H1 (cell line): ENCODE measurements around the gene TACC2. TPM values are rescaled to one million over a fixed set of nuclear protein-coding genes. Genes with fewer than 3 reads are reported as not detected.

ENCODE experiments used
- CTCF ChIA-PET: fragments of 300-600 bp; sonication (Branson Sonifier 250); formaldehyde crosslinking; loops from one replicate; lab custom pipeline; 2021; ENCODE audit not compliant: partially characterized antibody; lab: Charles Lee
- POLR2A ChIA-PET: fragments of 300-600 bp; sonication (Branson Sonifier 250); formaldehyde crosslinking; loops from one replicate; lab custom pipeline; 2021; ENCODE audit warnings: inconsistent platforms; ENCODE audit not compliant: partially characterized antibody; lab: Charles Lee
- DNase-seq, 2 experiments: peaks; one replicate each; pipeline versions ENCODE4 v3.0.0 to v3.0.0-alpha.2; 2010 to 2022; ENCODE audit warnings: low spot score in 2 of 2, low read depth in 1 of 2, mixed read lengths in 1 of 2
- FAIRE-seq: peaks from 2 replicates; lab custom pipeline; 2011; peaks lifted over from hg19 to GRCh38; lab: Jason Lieb, UNC
- H2AFZ ChIP-seq: 2 replicates; pipeline ENCODE4 v1.8.1; 2012; ENCODE audit warnings: low read length, inconsistent platforms
- H2AK5ac ChIP-seq: 2 replicates; pipeline ENCODE4 v1.6.1; 2013; ENCODE audit warnings: low read depth, low read length
- H2BK120ac ChIP-seq: replicated peaks from 2 replicates; pipeline ENCODE3; 2013; ENCODE audit warnings: low read depth, low read length, inconsistent platforms
- H2BK12ac ChIP-seq: 2 replicates; pipeline ENCODE4 v1.6.1; 2013; ENCODE audit warnings: low read depth, low read length
- H2BK15ac ChIP-seq: 2 replicates; pipeline ENCODE4 v1.6.1; 2013; ENCODE audit warnings: low read length
- H2BK20ac ChIP-seq: 2 replicates; pipeline ENCODE4 v1.6.1; 2013; ENCODE audit warnings: low read length
- H2BK5ac ChIP-seq: 2 replicates; pipeline ENCODE4 v1.6.1; 2013; ENCODE audit warnings: low read depth, low read length
- H3K14ac ChIP-seq: 2 replicates; pipeline ENCODE4 v1.6.1; 2013; ENCODE audit warnings: inconsistent platforms; ENCODE audit not compliant: insufficient read length
- H3K18ac ChIP-seq: 2 replicates; pipeline ENCODE4 v1.6.1; 2013; ENCODE audit warnings: low read length; ENCODE audit errors: extremely low read depth
- H3K23ac ChIP-seq: 2 replicates; pipeline ENCODE4 v1.6.1; 2013; ENCODE audit warnings: inconsistent platforms; ENCODE audit not compliant: insufficient read length
- H3K23me2 ChIP-seq: 2 replicates; pipeline ENCODE4 v1.6.1; 2013; ENCODE audit warnings: low read depth, low read length
- H3K27ac ChIP-seq: 2 replicates; pipeline ENCODE4 v1.6.1; 2011; ENCODE audit warnings: low read depth, low read length, inconsistent platforms
- H3K27me3 ChIP-seq, 4 experiments: replicated peaks in 1 of 4; 1 replicate in 1 of 4; 2 replicates in 3 of 4; pipeline versions ENCODE4 v1.6.1 to v1.8.1; 2011 to 2013; ENCODE audit warnings: low read length in 3 of 4, mild to moderate bottlenecking in 3 of 4, inconsistent platforms in 2 of 4, mixed read lengths in 2 of 4, moderate library complexity in 1 of 4; ENCODE audit not compliant: control insufficient read depth in 3 of 4, insufficient read depth in 3 of 4; ENCODE audit errors: extremely low read depth in 1 of 4
- H3K36me3 ChIP-seq, 4 experiments: 2 replicates each; pipeline versions ENCODE4 v1.6.1 to v1.8.1; 2011 to 2013; ENCODE audit warnings: mild to moderate bottlenecking in 4 of 4, low read length in 3 of 4, moderate library complexity in 2 of 4, control low read depth in 1 of 4, inconsistent platforms in 1 of 4; ENCODE audit not compliant: insufficient read depth in 4 of 4, control insufficient read depth in 2 of 4
- H3K4ac ChIP-seq: replicated peaks from 2 replicates; pipeline ENCODE3; 2013; ENCODE audit warnings: low read length, low read depth, mixed read lengths, inconsistent platforms; ENCODE audit not compliant: insufficient read length
- H3K4me1 ChIP-seq, 4 experiments: replicated peaks in 1 of 4; 1 replicate in 1 of 4; 2 replicates in 3 of 4; pipeline versions ENCODE4 v1.6.1 to v1.8.1; 2011 to 2013; ENCODE audit warnings: low read length in 3 of 4, inconsistent platforms in 2 of 4, mixed read lengths in 1 of 4; ENCODE audit not compliant: insufficient read depth in 4 of 4, control insufficient read depth in 3 of 4
- H3K4me2 ChIP-seq, 2 experiments: 2 replicates each; pipeline versions ENCODE4 v1.6.1 to v1.8.1; 2011 to 2013; ENCODE audit warnings: low read depth in 2 of 2, low read length in 2 of 2, control low read depth in 1 of 2, inconsistent platforms in 1 of 2, mild to moderate bottlenecking in 1 of 2; ENCODE audit not compliant: insufficient read depth in 1 of 2
- H3K4me3 ChIP-seq, 4 experiments: fragments of 200-600, 300-600 bp in 1 of 4; sonication (generic), shearing (Covaris generic), sonication (Bioruptor Twin) in 1 of 4; 2 replicates each; pipeline versions ENCODE4 v1.5.1 to v1.8.1; 2011 to 2016; ENCODE audit warnings: low read length in 4 of 4, low read depth in 3 of 4, control low read depth in 2 of 4, inconsistent platforms in 2 of 4, mild to moderate bottlenecking in 2 of 4, mixed read lengths in 1 of 4, moderate library complexity in 1 of 4; ENCODE audit not compliant: insufficient read depth in 2 of 4; ENCODE audit errors: extremely low read depth in 1 of 4
- H3K56ac ChIP-seq: replicated peaks from 2 replicates; pipeline ENCODE3; 2013; ENCODE audit warnings: low read depth, mild to moderate bottlenecking, mixed read lengths, low read length, inconsistent platforms; ENCODE audit not compliant: insufficient read length
- H3K79me1 ChIP-seq: 2 replicates; pipeline ENCODE4 v1.6.1; 2013; ENCODE audit warnings: low read depth, low read length, control low read depth
- H3K79me2 ChIP-seq, 2 experiments: 2 replicates each; pipeline versions ENCODE4 v1.6.1 to v1.8.1; 2012 to 2013; ENCODE audit warnings: low read length in 2 of 2, mild to moderate bottlenecking in 2 of 2, inconsistent platforms in 1 of 2; ENCODE audit not compliant: insufficient read depth in 2 of 2, control insufficient read depth in 1 of 2
- H3K9ac ChIP-seq, 4 experiments: replicated peaks in 1 of 4; 1 replicate in 1 of 4; 2 replicates in 3 of 4; pipeline versions ENCODE4 v1.6.1 to v1.8.1; 2011 to 2013; ENCODE audit warnings: low read depth in 3 of 4, low read length in 3 of 4, control low read depth in 2 of 4, mild to moderate bottlenecking in 2 of 4, moderate library complexity in 2 of 4, inconsistent platforms in 1 of 4; ENCODE audit errors: extremely low read depth in 1 of 4
- H3K9me3 ChIP-seq, 2 experiments: 2 replicates each; pipeline versions ENCODE4 v1.6.1 to v1.8.1; 2012 to 2013; ENCODE audit warnings: mild to moderate bottlenecking in 2 of 2, moderate library complexity in 2 of 2, control low read depth in 1 of 2, inconsistent platforms in 1 of 2, low read depth in 1 of 2, low read length in 1 of 2, mixed read lengths in 1 of 2; ENCODE audit not compliant: insufficient read depth in 2 of 2
- H4K20me1 ChIP-seq, 2 experiments: replicated peaks in 1 of 2; 2 replicates each; pipeline versions ENCODE3 to v1.8.1; 2011 to 2013; ENCODE audit warnings: inconsistent platforms in 2 of 2, low read length in 2 of 2, mild to moderate bottlenecking in 1 of 2; ENCODE audit not compliant: insufficient read depth in 2 of 2, control insufficient read depth in 1 of 2
- H4K5ac ChIP-seq: 2 replicates; pipeline ENCODE4 v1.6.1; 2013; ENCODE audit warnings: low read length, low read depth, mixed read lengths, inconsistent platforms; ENCODE audit not compliant: insufficient read length
- H4K8ac ChIP-seq: 2 replicates; pipeline ENCODE4 v1.8.0; 2013; ENCODE audit warnings: mild to moderate bottlenecking, moderate library complexity, low read length, inconsistent platforms; ENCODE audit not compliant: insufficient read depth; ENCODE audit errors: extremely low read depth
- H4K91ac ChIP-seq: replicated peaks from 2 replicates; pipeline ENCODE3; 2013; ENCODE audit warnings: low read length, mixed read lengths, inconsistent platforms; ENCODE audit not compliant: insufficient read length
- BCL11A ChIP-seq, 2 experiments: IDR thresholded peaks; one replicate each; pipeline ENCODE4 v1.6.1; 2011; ENCODE audit warnings: low read depth in 2 of 2, low read length in 2 of 2, mild to moderate bottlenecking in 2 of 2
- FOSL1 ChIP-seq: IDR thresholded peaks from 2 replicates; pipeline ENCODE4 v1.6.1; 2011; ENCODE audit warnings: mild to moderate bottlenecking, low read depth, low read length, moderate library complexity; ENCODE audit not compliant: insufficient read depth
- JUN ChIP-seq: IDR thresholded peaks from 2 replicates; pipeline ENCODE4 v1.6.1; 2011; ENCODE audit warnings: low read depth, mild to moderate bottlenecking, improper control_type of control experiment, low read length
- KDM5A ChIP-seq: fragments of 200-600 bp; IDR thresholded peaks from 2 replicates; pipeline ENCODE4 v1.7.1; 2012; ENCODE audit warnings: mild to moderate bottlenecking, low read length, inconsistent platforms, mixed read lengths
- SIRT6 ChIP-seq: IDR thresholded peaks from one replicate; pipeline ENCODE4 v1.7.1; 2012; ENCODE audit warnings: low read length, inconsistent platforms
- YY1 ChIP-seq: IDR thresholded peaks from 2 replicates; pipeline ENCODE4 v1.6.1; 2011; ENCODE audit warnings: low read depth, mild to moderate bottlenecking, low read length
- WGBS, 2 experiments: shearing (Covaris generic) in 1 of 2; methylation state at CpG; one replicate each; pipeline versions ENCODE4 v1.1.6 to v1.1.7; 2013 to 2015; ENCODE audit warnings: low lambda C conversion rate in 2 of 2, mixed read lengths in 2 of 2, inconsistent platforms in 1 of 2, low coverage in 1 of 2, missing lambda C conversion rate in 1 of 2; ENCODE audit not compliant: insufficient replicate concordance in 2 of 2, insufficient coverage in 1 of 2, insufficient read length in 1 of 2; ENCODE audit errors: extremely low coverage in 1 of 2, missing lambda C conversion rate in 1 of 2; 5-methylcytosine and 5-hydroxymethylcytosine counted together
- polyA plus RNA-seq, 7 experiments: library from polyadenylated mRNA; depleted of rRNA in 3 of 7; stranded (reverse) in 5 of 7; unstranded in 2 of 7; fragments of >200 nt in 5 of 7; fragments of 200-250 nt in 2 of 7; gene quantifications; 1 replicate in 5 of 7; 2 replicates in 1 of 7; 4 replicates in 1 of 7; pipeline versions ENCODE4 v1.2.1 to v1.2.3, GENCODE V29; 2011 to 2013; ENCODE audit warnings: missing spikeins in 2 of 7, mixed read lengths in 2 of 7
- total RNA-seq: library from RNA; stranded (reverse); fragmentation: NEBNext Ultra II Directional; extraction: Animal tissue kit (Norgen Biotek cat#: 25700); gene quantifications from 2 replicates; pipeline ENCODE4 v1.2.1, GENCODE V29; 2021

TACC2 gene
- total and polyA plus RNA-seq, 2 of the 8 experiments (the other 6 are each of a cell fraction or from before 2014, with no cell fraction given): 21.2 to 46.6 TPM

DNA sequence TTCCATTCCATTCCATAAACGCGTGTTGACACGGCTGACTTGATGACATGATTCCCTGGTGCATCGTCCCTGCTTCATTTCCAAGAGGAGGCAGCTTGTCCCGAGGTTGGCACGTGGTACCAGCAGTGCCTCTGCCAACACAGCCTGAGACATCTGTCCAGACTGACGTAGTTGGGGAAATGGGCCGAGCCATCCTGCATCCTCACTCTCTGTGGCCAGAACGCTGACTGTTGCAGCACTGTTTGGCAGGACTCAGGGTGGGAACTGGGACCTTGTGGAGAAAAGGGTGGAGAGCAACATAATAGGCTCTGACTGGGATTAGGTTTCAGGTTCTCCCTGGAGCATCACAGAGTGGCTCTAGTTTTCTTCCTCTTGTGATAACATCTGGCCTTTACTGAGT, 163.6 kb downstream of the TACC2 start:
- ChIA-PET CTCF (interaction anchor here (2.3 to 8.4 kb wide), 2 partner anchors 10 kb away, joined by 10 to 65 read pairs; no protein-coding TSS in a partner anchor), POLR2A (interaction anchor here (0.8 kb wide), 1 partner anchor 10 kb away, joined by 4 read pairs; no protein-coding TSS in a partner anchor)

More for the DNA sequence above, 163.6 kb downstream of the TACC2 start:
- no peak overlapping the region for H4K91ac ChIP-seq
- H3K27me3 ChIP-seq: no peaks in the 10 kb centered on the region
- H3K14ac ChIP-seq: no peak overlapping the region
- H3K18ac ChIP-seq: no peak overlapping the region
- H3K4me2 ChIP-seq: no peak overlapping the region
- H4K20me1 ChIP-seq: peaks cover 0 to 7% of the 10 kb centered on the region in 2 experiments
- H4K5ac ChIP-seq: no peak overlapping the region
- peak overlapping the region in 1 of 4 experiments; percentile 14; a peak in 1 of 7 replicates for H3K9ac ChIP-seq
- no peak overlapping the region for H2BK12ac ChIP-seq
- WGBS, 2 experiments: 88% methylated on average over 9 of the region's 9 CpGs; no CpG with 5 or more reads in 1 of the 2 experiments
- H3K4ac ChIP-seq: no peak overlapping the region
- H3K4me3 ChIP-seq: no peak overlapping the region
- no peak overlapping the region for H2BK20ac ChIP-seq
- no peak overlapping the region for H2AK5ac ChIP-seq
- peaks cover 0 to 21% (median 6%) of the 10 kb centered on the region in 4 experiments; a peak in 6 of 7 replicates for H3K4me1 ChIP-seq
- FAIRE-seq: no peak
- no peak overlapping the region for H3K56ac ChIP-seq
- H2BK120ac ChIP-seq: no peak overlapping the region
- no peak overlapping the region for H4K8ac ChIP-seq
- 0 out of 4 replicates have a peak, but pooled peaks cover 0 to 4% of the 10 kb centered on the region in 2 experiments for H3K79me2 ChIP-seq
- no peaks in the 10 kb centered on the region; a peak in 1 of 8 replicates for H3K36me3 ChIP-seq
- H3K79me1 ChIP-seq: no peaks in the 10 kb centered on the region; the same call in 1 of the 2 replicates
- no peaks in the 10 kb centered on the region for H3K9me3 ChIP-seq
- no peak overlapping the region for H2BK15ac ChIP-seq
- H3K23me2 ChIP-seq: no peaks in the 10 kb centered on the region
- no peak overlapping the region for H2AFZ ChIP-seq
- TF ChIP-seq FOSL1: no peak
- no peak for TF ChIP-seq JUN
- TF ChIP-seq YY1: no peak
- no peak for TF ChIP-seq SIRT6
- no peak for TF ChIP-seq KDM5A
- TF ChIP-seq BCL11A (IDR thresholded peaks at IDR 0.05; ENCODE audit: low read depth in 2 of 2, low read length in 2 of 2): no peak
- no peak overlapping the region for H2BK5ac ChIP-seq
- DNase-seq: no peak
- H3K27ac ChIP-seq: no peak overlapping the region
- H3K23ac ChIP-seq: no peak overlapping the region
